HK-2 (cell line): ENCODE measurements around the gene ADRA1B.
A peak's percentile ranks its signal among the peaks of the same experiment; 100 is the strongest.

Experiments
- DNase-seq: peaks from one replicate; pipeline ENCODE4 v3.0.0-alpha.2; 2018; ENCODE audit not compliant: unreplicated experiment

The ADRA1B gene

GRCh38 chr5:159901772-159902171 is 14.5 kb upstream of the ADRA1B start:
- no peak for DNase-seq

DNA sequence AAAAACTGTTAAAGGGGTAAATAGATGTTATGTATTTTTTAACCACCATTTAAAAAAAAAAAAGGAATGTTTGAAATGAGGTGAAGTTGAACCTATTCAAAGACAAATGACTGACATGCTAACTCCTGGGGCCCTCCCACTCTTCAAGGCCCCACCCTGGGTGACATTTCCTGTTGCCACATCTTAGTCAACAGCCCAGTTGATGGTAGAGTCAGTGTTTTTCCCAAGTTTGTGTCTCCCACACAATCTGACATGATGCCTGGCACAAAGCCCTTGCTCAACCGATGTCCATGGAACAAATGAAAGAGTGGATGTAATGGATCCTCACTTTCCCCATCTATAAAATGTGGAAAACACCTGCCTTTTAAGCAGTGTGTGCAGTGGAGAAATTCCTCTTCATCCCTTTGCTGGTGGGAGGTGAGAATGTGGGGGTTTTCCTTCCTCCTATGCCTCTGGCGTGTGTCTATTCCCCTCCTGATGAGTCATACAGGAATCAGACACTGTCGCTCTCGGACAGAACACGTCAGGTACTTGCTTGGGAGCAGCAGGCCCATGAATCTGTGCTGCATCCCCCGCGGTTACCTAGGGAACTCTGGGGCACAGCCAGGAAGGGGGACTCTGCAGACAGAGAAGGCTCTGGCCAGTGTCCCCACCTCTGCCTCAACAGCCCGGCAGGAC is 13.7 kb upstream of the ADRA1B start:
- DNase-seq = peak; percentile 57

GRCh38 chr5:159903131-159903530 is 13.2 kb upstream of the ADRA1B start:
- no peak for DNase-seq

GRCh38 chr5:159904874-159905273 is 11.4 kb upstream of the ADRA1B start:
- DNase-seq = no peak

- peak; percentile 54 for DNase-seq
Measured at GRCh38 chr5:159905496-159905895, 10.8 kb upstream of the ADRA1B start.

GRCh38 chr5:159906463-159906862 is 9.8 kb upstream of the ADRA1B start:
- no peak for DNase-seq

DNA sequence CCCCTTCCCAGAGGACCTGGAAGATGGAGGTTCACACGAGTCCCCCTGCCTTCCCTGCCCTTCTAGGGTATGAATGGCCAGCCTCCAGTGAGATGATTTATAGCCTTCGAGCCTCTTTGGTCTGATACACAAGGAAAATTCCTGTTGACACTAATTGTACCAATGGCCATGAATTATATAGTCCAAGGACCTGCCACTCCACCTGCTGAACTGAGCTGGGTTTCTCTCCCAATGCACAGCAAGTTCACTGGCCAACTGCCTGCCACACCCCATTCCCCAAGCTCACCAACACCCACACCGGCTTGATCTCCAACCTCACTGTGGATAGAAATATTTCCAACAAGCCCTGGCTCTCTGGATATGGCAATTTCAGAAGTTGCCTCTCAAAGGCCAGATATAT is 9.3 kb upstream of the ADRA1B start:
- DNase-seq = no peak

DNA sequence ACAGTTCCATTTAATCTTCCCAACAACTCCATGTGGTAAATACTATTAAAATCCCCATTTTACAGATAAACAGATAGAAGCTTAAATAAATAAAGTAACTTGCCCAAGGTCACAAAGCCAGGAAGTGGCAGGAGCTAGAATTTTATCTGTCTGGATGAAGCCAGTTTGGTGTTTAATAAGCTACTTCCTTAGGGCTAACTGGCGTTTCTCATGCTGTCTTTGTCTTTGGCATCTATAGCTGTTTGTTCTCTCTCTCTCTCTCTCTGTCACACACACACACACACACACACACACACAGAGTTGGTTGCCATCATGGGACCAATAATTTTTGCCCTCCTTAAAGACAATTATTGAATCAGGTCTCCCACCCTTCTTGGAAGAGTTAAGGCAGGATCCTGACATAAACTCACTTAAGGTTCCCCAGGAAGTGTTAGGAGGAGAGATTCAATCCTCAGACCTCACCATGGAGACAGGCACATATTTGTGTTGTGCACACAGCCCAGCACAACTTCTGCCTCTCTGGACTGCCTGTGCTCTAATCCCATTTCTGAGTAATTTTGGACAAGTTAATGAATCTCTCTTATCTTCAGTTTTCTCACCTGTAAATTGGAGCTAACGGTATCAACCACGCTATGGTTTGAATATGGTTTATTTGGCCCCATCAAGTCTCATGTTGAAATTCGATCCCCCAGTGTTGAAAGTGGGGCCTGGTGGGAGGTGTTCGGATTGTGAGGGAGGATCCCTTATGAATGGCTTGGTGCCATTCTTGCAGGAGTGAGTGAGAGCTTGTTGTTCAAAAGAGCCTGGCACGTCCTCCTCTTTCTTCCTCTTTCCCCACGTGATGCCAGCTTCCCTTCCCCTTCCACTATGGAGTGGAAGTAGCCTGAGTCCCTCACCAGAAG is 8.3 kb upstream of the ADRA1B start:
- DNase-seq = no peak

DNA sequence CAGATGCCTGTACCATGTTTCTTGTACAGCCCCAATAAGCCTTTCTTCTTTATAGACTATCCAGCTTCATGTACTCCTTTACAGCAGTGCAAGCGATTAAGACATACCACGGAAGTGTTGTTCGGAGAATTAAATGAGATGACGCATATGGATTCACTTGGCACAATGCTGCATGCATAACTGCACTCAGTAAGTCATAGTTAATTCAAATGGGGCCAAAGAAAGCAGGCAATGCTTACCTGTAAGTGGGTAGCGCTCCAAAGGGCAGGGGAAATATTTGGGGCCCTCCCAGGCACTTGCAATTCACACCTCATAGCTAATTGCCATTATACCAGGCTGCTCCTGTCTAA is 7.7 kb upstream of the ADRA1B start:
- no peak for DNase-seq

GRCh38 chr5:159909126-159909525 is 7.2 kb upstream of the ADRA1B start:
- DNase-seq = no peak

DNA sequence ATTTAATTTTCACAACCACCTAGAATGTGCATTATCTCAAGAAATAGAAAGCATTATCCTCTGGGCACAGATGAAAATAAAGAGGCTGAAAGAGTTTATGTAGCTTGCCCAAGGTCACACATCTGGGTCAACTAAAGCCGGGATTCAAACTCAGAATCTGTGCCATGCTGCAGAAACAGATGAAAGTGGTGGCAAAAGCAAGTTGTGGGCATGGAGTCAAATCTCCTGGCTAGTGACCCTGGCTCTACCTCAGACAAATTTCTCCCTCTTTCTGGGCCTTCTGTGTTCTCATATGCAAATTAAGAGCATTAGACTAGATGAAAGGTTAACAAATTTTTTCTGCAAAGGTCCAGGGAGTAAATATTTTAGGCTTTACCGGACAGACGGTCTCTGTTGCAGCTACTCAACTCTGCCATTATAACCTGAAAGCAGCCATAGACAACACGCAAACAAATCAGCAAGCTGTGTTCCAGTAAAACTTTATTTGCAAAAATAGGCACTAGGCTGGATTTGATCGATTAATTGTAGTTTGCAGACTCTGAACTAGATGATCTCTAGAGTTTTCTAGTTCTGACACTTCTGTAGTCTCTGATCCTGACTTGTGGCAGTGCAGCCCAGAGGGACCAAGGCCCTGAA is 6.0 kb upstream of the ADRA1B start:
- DNase-seq = no peak

- no peak for DNase-seq
Measured at GRCh38 chr5:159910843-159911229, 5.4 kb upstream of the ADRA1B start.

DNA sequence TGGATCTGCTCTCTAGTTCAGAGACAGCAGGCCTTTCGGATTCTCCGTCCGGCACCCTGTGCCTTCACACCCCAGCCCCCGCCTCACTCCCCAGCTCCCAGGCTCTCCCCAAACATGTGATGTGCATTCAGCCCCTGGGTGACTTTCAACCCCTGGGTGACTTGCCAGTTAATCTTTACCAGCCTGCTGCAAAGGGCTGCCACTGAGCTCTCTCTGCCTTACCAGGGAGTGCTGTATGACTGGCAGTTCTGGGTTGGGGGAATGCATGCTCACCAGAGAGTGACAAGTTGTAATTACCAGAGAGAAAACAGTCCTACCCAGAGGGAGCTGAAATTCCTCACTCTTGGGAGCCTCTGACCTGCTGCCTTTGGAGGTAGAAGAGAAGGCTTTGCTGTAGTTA is 4.9 kb upstream of the ADRA1B start:
- DNase-seq = peak; percentile 61

DNA sequence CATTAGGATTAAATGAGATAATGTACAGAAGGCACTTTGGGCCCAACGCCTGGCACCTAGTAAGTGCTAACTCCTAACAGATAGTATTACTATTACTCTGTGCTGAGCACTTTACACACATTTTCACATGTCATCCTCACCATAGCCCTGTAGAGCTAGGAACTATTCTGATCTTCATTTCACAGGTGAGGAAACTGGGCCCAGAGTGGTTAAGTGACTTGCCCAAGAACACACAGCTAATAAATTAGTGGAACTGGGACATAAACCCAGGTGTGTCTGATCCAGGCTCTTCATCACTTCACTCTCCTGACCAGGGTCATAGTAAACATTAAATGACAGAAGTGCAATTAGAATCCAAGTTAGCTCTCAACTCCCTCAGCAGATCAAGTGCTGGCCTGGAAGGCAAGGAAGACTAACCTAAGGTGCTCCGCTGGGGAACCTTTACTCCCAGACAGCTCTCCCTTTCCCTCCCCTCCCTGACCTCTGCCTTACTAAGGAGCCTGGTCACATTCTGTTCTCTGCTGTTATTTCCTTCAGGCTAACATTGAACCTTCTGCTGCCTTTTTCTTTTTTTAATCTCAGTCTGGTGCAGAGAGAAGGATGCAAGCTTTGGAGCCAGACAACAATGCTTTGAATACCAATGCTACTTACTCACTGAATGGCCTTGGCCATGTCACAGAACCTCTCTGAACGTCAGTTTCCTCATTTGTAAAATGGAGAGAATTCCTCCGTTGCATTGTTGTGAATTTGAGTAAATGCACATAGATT is 4.1 kb upstream of the ADRA1B start:
- no peak for DNase-seq

GRCh38 chr5:159913048-159913447 is 3.2 kb upstream of the ADRA1B start:
- DNase-seq = no peak

GRCh38 chr5:159913501-159913900 is 2.8 kb upstream of the ADRA1B start:
- no peak for DNase-seq

DNA sequence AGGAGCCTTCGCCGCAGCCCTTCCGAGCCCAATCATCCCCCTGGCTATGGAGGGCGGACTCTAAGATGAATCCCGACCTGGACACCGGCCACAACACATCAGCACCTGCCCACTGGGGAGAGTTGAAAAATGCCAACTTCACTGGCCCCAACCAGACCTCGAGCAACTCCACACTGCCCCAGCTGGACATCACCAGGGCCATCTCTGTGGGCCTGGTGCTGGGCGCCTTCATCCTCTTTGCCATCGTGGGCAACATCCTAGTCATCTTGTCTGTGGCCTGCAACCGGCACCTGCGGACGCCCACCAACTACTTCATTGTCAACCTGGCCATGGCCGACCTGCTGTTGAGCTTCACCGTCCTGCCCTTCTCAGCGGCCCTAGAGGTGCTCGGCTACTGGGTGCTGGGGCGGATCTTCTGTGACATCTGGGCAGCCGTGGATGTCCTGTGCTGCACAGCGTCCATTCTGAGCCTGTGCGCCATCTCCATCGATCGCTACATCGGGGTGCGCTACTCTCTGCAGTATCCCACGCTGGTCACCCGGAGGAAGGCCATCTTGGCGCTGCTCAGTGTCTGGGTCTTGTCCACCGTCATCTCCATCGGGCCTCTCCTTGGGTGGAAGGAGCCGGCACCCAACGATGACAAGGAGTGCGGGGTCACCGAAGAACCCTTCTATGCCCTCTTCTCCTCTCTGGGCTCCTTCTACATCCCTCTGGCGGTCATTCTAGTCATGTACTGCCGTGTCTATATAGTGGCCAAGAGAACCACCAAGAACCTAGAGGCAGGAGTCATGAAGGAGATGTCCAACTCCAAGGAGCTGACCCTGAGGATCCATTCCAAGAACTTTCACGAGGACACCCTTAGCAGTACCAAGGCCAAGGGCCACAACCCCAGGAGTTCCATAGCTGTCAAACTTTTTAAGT is 819 bp downstream of the ADRA1B start:
- no peak for DNase-seq

DNA sequence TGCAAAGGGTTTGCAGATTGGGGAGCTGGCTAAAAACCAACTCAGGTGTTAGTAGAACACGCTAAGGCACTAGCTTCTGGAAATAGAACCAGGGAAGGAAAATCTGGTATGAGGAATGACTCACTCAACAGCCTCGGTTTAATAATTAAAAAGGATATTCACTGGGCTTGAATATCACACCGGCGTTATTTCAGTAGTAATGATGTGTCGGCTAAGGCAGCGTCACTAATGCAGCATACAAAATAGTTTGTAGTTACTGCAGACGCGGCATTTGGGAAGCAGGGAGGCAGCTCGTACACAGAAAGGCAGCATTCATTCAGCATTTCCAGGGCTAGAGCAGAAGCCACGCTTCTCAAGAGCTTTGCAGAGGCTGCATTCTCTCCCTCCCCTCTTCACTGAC is 1.7 kb downstream of the ADRA1B start:
- no peak for DNase-seq

GRCh38 chr5:159921721-159922120 is 5.4 kb downstream of the ADRA1B start:
- DNase-seq = no peak

- DNase-seq = no peak
Measured at GRCh38 chr5:159923008-159923407, 6.7 kb downstream of the ADRA1B start.
